Camera-type eye (tissue), 1 donor: ENCODE data around the gene SHLD1. TPM values are rescaled to one million over a fixed set of nuclear protein-coding genes. Genes with fewer than 3 reads are reported as not detected.

Experiments
- total RNA-seq: library from RNA; depleted of rRNA; stranded (reverse); fragments of >200 nt; gene quantifications from one replicate; pipeline ENCODE4 v1.2.3, GENCODE V29; 2014

SHLD1 gene, protein sequence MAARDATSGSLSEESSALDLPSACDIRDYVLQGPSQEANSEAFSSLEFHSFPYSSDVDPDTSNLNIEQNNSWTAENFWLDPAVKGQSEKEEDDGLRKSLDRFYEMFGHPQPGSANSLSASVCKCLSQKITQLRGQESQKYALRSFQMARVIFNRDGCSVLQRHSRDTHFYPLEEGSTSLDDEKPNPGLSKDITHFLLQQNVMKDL
- 10.4 TPM for total RNA-seq

DNA sequence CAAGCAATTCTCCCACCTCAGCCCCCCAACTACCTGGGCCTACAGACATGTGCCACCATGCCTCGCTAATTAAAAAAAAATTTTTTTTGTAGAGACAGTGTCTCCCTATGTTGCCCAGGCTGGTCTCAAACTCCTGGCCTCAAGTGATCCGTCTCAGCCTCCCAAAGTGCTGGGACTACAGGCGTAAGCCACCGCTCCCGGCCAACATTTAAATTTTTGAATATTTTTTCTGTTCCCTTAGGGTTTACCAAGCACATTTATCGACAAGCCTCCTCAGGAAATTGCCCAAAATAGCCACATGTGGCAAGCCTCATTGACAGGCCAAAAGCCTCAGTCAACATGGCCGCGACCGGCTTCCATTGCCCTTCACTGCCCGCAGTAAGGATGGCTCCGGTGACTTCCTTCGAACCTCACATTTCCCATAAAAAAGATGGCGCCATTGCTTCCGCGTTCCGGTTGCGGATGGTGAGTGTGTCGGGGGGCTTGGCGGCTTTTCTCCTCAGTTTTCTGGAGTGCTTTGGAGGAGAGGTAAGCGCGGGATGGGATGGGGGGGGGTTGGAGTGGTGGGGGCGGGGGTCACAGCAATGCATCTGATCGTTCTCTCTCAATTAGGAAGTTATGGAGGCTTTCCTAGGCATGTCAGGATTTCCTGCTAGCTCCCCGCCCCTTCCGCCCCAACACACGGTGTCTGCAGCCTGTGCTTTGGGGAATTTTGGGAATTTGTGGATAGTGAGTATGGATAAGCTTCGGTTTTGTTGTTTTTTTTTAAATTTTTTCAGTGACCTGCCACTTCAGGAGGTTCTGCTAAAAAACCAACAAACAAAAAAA lies at the start of gene SHLD1:
TSS of gene SHLD1 (plus strand) at position 450 of the 828 bp plus-strand sequence. CDS start 22,465 bp downstream, outside the sequence.

Other genes starting within 250 kb of the SHLD1 start
- gene GPCPD1, start 139.4 kb upstream of the SHLD1 start, total RNA-seq: 68.9 TPM
- gene CHGB, start 161.1 kb downstream of the SHLD1 start, total RNA-seq: 30.6 TPM
- 9.1 TPM for gene TRMT6, start 200.1 kb downstream of the SHLD1 start, total RNA-seq
- gene MCM8, start 200.3 kb downstream of the SHLD1 start, total RNA-seq: 14.3 TPM